Kidney capillary endothelial cell (primary cell): ENCODE data around the gene ARHGAP15.

Experiments used
- DNase-seq: peaks from one replicate; pipeline ENCODE4 v3.0.0-alpha.2; 2018; ENCODE audit warnings: low spot score

Gene ARHGAP15

DNA sequence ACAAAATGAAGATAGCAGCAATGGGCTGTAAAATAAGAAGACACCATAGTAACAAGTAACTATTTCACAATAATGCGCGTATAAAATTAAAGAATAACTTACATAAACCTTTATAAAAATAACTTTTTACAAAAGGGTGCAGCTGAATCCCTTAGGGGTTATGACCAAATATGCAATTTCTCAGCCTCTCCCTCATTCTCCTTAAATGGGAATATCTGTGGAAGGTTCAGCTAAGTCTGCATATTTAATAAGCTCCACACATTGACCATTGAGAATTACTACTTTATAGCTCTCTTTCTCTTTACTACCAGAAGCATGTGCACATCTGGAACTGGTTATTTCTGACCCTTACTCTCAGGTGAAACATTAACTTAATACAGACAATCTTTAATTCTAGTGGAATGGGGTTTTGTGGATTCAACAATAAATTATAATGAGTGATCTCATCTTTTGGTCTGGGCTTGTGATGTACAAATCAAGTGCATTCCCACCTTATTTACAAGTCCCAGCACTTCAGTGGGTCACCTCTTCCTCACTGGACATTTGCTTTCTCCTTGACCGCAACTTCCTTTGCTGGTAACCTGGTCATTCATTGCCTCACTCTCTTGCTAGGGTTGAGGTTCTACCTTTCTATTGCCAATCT lies 15.7 kb downstream of the ARHGAP15 start:
- DNase-seq = no peak

DNA sequence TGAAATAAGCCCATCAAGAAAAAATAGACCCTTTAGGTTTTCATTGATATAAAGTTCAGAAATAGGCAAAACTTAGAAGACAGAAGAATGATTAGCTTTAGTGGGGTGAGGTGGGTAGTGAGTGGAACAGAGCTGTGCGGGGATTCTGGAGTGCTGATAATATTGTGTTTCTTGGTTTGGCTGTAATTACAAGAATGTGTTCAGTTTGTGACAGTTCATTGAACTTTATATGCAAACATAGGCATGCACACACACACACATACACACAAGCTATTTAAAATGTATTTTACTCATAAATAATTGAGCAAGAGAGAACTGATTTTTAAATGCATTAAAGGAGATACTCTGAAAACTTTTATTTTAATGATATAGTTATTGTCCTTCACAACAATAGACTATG lies 17.1 kb downstream of the ARHGAP15 start:
- no peak for DNase-seq

DNA sequence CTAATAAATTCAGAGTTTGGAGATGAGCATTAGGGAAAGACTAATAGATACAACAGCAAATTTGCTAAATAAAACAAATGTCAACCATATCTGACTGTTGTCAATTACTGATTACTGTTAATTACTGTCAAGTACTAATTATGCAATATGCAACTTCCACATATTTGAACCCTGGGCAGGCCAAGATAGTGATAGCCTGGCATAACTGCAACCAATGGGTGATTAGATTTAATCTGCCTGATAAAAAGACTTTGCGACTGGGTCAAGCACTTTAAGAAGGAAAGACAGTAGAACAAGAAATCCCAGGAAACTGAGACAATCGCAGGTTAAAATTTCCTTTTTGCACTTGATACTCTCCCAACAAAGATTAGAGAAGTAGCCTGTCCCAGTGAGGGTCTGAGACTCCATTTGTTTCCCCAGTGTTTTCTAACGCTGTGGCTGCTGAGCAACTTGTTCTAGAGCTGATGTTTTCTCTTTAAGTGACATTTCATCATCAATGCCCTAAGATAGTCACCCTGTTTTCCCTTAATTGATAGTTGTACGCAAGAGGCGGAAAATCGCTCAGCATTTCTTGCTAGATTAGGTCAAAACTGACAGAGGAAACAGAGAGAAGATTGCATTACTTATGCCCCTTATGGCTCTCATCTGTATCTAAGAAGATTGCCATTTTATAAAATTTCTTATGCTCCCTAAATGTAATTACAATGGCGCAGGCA lies 17.8 kb downstream of the ARHGAP15 start:
- no peak for DNase-seq

DNA sequence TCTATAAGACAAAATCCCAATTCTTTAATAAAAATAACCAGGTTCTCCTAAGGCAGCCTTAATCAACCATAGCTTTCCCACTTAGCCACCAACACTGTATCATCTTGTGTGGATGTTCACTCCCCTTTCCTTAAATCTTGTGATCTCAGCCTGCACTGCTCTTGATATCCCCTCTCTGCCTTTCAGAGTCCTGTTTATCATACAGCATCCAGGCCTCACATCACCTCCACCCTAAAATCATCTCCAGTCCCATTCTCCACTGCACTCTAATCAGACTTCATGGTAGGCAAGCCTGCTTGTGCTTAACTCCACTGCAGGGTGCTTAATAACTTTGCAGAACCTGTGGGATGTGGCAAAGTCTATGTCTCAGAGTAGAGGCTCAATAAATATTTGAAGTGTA lies 18.8 kb downstream of the ARHGAP15 start:
- no peak for DNase-seq

DNA sequence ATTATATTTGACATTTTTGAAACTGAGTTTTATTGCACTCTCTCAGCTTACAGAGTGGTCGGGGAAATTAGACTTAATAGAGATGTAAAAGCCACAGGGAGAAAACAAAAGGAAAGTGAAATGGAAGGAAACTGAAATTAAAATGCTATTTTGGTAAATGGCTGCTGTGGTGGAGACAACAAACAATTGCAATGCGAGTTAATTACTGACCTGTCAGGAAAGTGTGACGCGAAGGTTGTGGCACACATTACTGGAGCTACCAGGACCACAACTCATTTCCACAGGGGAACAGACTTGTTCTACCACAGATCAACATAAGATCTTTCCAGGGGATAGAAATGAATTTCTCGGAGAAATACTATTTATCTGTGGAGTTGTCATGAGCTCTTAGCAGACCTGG lies 19.5 kb downstream of the ARHGAP15 start:
- DNase-seq = no peak

DNA sequence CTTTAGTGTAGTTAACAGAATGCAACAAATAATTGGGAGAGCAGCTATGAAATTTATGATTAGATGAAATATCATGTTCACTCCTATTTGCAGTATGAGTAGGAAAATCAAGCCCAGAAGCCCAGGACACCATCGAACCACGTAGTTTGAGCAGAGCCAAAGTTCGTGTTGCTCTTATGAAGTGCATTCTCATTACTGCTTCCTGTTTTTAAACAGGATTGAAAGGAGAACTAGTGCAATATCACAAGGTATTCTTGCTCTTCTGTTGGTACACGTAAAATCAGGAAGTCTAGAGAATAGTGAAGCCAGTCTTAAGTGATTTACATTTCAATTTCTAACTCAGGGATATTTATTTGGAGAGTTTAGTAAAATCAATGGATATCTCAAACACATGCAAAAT lies 21.1 kb downstream of the ARHGAP15 start:
- no peak for DNase-seq

DNA sequence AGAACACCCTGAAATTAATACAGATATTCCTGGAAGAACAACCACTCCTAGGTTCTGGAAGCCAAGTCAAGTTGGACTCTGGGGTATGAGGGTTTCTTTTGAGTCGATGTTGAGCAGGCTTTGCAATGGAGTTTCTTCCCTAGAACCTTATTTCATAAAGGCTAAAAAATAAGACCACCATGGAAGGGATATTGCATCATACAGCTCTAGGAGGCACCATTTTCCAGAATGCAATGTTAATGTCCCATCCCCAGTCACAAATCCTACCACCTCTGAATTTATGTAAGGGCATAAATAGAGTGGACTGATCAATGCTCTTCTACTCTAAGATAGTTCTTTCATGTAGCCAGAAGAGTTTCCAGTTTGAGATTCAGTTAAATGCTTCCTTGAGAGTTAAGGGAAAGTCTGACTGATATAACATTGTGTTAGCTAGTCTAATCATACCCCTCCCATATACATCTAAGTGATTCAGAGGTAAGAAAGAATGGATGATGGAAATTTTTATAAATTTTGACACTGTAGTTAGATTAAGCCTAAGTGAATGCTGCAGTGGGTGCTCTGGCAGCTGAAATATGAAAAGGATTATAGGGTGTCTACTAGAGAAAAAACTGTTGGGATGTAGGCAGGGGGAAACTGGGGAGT lies 22.0 kb downstream of the ARHGAP15 start:
- DNase-seq = no peak

DNA sequence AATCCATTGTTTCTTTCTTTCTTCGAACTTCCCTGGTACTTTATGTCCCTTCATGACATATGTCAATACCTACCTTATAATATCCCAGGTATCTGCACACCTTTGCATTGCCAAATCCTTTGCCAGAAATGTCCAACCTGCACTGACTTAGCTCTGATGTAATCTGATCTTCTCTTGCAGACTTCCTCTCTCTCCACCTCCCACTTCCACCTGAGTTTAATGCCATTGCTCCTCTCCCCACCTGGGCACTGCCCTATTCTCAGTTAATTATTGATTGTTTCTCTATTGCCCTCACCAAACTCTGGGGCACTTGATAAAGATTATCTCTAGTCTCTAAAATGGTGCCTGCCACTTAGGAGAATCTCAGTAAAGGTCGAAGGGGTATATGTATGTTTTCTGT lies 23.0 kb downstream of the ARHGAP15 start:
- no peak for DNase-seq

DNA sequence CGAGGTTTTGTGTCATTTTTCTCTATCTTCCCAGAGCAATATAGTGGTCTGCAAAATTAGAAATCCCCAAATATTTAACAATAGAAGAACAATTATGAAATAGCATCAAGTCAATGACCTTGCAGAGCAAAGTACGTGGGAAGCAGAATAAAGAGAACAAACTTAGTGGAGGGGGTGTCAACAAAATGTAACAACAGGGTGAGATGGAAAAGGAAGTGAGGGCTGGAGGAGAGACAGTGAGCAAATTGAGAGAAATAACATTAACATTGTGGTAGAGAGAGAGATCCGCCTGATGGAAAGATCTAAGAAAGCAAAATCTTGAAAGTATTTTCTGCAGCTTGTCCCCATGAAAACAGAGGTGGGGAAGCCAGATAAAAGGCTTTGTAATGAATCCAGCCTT lies 23.4 kb downstream of the ARHGAP15 start:
- no peak for DNase-seq

DNA sequence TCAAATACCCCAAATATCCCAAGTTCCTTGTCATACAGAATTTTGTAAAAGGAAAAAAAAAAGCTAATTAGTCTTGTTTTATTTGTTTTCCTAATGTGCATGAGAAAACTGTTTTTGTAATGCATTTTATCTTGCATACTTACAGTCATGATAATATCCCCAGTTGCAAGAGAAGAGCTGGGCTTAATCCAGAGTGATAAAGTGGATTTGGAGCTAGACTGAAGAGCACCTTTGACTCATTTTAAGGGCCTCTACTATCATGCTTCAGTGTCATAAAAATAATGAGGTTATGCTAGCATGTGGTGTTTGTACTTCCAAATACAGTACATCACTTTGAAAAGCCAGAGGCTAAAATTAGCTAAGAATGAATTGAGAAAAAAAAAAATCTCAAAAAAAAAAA lies 26.4 kb downstream of the ARHGAP15 start:
- DNase-seq = no peak

DNA sequence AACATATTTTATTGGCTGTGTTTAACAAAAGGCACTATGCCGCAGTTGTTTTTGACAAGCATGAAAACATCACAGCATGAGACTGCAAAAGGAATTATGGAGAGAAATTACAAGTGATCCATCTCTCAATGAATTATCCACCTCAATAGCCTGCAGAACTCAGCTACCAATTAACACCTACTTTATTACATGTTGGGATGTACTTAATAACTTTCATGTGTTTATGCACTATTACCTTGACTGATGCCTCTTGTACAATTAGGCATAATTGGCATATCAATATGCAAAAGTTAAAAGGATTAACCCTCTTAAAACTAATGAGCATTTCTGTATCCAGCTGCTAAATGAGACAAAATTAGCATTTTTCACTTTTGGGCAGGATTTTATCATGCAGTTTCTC lies 27.8 kb downstream of the ARHGAP15 start:
- DNase-seq = no peak

DNA sequence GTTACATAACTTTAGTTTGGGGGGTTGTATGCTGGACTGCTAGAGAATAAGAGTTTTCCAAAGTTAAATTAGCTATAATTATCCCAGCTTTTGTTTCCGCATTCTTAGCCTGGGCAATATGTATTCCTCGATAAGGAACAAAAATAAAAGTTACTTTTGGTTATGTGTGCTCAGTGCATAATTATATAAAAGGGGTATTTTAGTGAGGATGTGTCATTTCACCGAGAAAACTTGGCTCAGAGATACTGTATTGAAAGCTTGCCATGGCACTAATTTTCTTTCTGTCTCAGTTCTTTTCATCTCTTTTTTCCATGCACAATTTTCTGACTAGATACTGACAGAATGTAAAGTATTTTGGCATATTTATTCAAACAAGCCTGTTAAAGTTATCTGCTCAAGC lies 28.2 kb downstream of the ARHGAP15 start:
- no peak for DNase-seq

DNA sequence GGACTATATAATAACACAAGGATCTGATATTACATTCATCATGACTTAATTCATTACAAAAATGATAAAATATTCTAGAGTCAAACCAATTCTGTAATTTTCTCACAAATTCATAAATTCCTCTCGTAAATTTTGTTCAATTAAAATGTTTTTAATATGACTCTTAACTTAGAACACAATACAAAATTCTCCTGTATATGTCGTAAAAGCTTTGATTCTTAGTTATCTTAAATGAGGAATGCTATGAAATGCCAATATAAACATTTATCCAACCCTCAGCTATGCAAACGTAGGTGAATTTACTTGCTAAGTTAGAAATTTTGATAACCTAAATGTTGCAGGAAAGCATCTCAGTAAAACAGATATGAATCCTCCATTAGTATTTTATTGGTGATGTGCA lies 28.9 kb downstream of the ARHGAP15 start:
- DNase-seq = no peak

DNA sequence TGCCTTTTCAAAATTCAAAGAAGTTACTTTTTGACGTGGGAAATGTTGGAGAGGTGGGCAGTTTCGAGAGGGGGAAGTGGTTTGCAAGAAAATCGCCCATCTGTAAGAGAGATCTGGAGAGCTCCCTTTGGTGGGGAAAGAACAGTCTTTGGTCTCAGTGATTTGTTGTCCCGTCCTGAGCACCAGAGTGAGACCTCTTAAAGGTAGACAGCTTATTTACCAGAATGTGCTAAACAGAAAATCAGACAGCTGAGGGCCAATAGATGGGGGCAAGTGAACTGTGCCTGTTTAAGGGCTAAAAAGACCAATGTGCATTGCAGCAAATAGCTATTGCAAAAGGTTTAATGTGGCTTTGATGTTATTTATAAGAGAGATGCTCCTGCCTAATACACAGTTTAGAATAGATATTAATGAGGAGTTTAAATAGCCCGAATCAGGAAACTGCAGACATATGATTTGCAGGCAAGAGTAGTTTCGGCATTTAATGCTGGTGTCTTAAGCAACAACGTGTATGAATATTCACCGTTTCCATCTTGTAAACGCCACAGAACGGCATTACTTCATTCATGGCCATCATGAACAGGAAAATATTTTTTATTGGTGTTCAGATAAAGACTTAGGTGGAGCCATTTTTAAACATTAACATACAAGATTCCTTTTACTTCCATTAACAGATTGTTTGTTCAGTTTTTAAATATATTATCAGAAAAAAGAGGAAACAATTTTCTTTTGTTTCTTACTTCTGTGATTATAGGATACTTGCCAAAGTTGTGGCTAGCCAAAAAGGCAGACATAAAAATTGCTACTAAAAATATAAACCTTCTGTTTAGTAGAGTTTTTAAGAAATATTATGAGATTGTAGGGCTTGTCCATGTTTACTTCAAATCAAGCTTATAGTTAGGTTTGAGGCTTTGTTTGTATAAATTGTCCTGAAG lies 29.6 kb downstream of the ARHGAP15 start:
- DNase-seq = no peak

DNA sequence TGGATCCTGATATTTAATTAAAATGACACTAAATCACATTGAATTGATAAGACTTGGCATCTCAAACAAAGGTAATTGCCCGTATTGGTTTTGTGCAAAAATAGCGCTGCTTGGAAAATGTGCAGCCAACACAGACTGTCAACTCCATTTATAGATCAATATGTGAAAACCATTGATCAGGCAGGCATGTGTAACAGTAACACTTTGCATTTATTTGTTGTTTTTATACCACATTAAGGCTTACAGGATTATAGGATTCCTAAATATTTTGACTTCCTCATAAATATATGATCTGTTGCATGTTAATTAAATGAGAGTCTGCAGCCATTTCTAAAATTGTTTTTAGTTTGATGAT lies 30.2 kb downstream of the ARHGAP15 start:
- DNase-seq = no peak

DNA sequence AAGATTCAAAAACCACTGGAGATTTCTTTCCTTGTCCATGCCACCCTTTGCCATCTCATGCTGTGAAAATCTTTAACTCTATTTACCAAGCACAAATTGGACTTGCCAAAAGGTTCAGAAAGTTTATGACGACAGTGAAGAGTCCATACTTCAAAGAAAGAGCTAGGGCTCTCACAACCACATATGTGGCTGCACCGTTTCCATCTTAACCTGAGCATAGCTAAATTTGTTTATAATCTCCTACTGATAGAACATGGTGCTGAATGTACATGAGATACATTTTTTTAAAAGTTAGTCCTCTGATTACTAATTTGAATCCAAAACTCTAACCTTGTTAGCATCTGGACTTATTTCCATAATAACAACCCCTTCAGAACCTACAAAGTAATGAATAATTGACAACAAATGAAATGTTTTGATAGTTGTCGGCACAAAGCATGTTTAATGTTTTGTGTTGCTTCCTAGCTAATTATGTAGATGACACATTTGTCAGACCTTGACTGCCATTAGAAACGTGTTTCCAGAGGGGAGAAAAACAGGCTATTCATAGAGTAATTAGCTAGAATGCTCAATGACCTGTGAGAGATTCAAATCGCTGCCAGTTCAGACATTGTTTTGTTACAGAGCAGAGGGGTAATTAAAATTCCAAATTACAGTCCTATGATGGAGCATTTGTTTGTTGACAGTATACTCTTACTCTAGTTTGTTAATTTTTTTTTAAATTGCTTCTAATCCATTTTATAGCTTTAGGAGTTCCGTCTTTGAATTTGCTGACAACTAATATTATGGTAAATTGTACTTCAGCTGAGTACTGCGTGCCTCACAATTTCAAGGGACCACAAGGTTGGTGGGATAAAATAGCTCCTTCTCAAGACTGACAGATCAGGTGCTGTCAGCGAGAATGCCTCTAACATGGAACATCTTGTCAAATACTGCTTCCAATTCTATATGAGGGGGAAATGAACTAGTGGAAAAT lies 31.8 kb downstream of the ARHGAP15 start:
- DNase-seq = no peak

DNA sequence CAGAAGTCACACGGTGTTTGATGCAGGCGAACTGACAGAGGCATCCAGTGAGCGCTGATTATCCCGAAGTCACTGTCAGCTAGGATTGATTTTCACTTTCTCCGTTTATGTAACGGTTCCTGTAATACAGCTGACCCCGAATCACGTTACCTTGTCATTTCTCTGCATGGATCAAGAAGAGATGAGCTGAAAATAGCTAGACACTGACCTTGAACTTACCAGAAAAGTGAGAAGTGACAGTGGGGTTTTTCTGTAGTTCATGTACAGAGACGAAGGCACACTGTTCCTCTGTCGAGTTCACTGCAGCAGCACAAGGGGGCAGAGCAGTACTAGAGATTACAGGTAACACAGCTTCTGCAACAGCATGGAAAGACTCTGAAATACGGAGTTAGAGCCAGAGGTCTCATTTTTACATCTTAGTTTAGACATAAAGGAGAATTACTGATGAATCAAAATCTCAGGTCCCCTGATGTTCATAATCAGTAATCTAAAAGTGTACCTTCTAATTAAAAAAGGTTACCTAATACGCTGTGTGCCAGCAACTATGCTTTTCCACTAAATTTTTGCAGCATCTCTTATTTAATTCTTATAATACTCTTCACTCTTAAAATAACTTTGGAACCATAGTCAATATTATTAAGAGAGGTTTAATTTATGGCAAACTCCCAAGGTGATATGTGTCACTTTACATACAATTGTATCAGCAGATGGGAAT lies 33.1 kb downstream of the ARHGAP15 start:
- DNase-seq = peak; percentile 16

DNA sequence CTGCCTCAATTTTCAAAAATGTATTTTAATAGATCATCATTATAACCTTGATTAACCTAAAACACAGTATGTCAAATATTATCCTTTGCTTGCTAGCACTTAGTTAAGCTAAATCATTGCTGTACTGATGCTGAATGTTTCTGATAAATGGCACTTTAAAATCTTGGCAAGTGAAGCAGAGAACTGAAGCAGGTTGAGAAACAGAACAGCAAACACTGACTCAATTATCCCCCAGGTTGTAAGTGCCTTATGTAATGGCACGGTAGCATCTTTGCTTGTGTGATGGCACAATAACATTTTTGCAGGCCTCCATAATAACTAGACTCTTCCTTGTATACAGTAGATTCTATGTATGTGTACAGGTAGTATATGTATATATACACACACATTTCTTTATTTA lies 33.8 kb downstream of the ARHGAP15 start:
- no peak for DNase-seq

DNA sequence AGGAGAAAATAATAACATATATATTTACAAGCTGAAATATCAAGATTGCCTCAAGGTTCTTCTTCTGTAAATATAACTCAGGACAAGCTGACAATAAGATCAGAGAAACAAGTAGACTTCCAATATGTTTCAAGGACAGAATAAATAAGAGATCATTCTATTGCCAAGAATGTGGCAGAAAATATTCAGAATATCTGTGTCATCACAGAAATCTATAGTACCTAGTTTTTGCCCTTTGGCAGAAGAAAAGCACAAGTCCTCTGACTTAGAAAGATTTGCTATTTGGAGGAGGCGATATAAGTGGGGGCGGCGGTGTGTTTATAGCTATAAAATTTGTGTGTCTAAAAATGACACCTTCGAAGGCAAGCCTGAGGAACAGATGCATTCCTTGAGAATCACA lies 34.3 kb downstream of the ARHGAP15 start:
- no peak for DNase-seq

DNA sequence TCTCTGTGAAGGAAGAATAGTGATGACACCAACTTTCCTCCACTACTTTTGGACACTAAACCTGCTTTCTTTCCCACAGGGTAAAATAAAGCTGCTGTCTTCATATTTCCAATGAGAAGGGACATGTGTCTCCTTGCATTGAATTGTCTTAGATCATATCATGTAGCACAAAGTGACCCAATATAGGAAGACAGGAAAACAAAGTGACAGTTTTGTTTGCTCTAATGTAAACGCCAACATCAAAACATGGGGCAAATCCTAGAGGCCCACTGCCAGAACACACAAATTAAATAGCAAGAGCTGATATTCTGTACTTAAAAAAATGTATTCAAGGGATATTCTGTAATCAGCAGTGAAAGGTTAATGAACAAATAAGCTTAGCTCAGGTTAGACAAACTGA lies 36.1 kb downstream of the ARHGAP15 start:
- DNase-seq = no peak

DNA sequence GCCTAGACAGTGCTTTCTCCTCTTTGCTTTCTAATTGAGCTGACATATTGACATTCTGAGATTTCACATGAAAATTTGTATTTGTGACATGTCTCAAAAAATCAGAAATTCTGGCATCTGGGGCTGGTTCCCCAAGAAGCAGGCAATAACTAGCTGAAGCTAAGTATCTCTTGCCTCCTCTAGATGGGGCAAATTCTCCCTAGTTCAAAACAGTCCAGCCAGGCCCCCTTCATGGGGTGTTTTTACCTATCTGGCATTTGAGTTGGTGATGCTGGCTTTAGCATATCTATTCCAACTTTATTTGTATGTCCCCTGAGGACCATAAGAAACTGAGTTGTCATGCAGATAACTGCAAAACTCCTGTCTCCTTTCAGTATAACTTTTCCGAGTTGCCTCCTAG lies 39.9 kb downstream of the ARHGAP15 start:
- no peak for DNase-seq
